ENCODE measurements around the gene PNPLA1.
"Not testable (repeated sequence)": the region's sequence is repeated elsewhere in the genome, so short reads cannot be mapped to it uniquely, and the experiment has no call there.

Gene PNPLA1

GRCh38 chr6:36336779-36337241, 67.0 kb downstream of the PNPLA1 start, which contains the start of gene BNIP5:
Gene BNIP5, minus strand, starts transcription at chr6:36336888. Its CDS starts 6,198 bp downstream, at chr6:36330690.
- DNase-seq (ENCODE audit: low read depth): no peak

GRCh38 chr6:36337814-36338213, 68.0 kb downstream of the PNPLA1 start:
- no peak for DNase-seq (ENCODE audit: low read depth)

GRCh38 chr6:36338223-36338622, 68.4 kb downstream of the PNPLA1 start:
- not testable (repeated sequence) for DNase-seq (ENCODE audit: low read depth)

- no peak for DNase-seq (ENCODE audit: low read depth)
Observed at GRCh38 chr6:36339146-36339545, 69.3 kb downstream of the PNPLA1 start.

GRCh38 chr6:36340306-36340617, 70.4 kb downstream of the PNPLA1 start:
- DNase-seq (ENCODE audit: low read depth): no peak

GRCh38 chr6:36340618-36341454, 71.0 kb downstream of the PNPLA1 start:
- DNase-seq (ENCODE audit: low read depth): peak; percentile 54

GRCh38 chr6:36343109-36343680, 73.3 kb downstream of the PNPLA1 start:
- no peak for DNase-seq (ENCODE audit: low read depth)

- no peak for DNase-seq (ENCODE audit: low read depth)
Observed at GRCh38 chr6:36345681-36346466, 76.0 kb downstream of the PNPLA1 start.

GRCh38 chr6:36346486-36347273, 76.8 kb downstream of the PNPLA1 start:
- no peak for DNase-seq (ENCODE audit: low read depth)

- DNase-seq (ENCODE audit: low read depth): no peak
Observed at GRCh38 chr6:36347621-36348020, 77.8 kb downstream of the PNPLA1 start.

GRCh38 chr6:36349240-36349639, 79.4 kb downstream of the PNPLA1 start:
- peak; percentile 18 for DNase-seq (ENCODE audit: low read depth)

GRCh38 chr6:36350082-36350481, 80.2 kb downstream of the PNPLA1 start:
- no peak for DNase-seq (ENCODE audit: low read depth)

GRCh38 chr6:36350681-36351571, 81.1 kb downstream of the PNPLA1 start:
- no peak for DNase-seq (ENCODE audit: low read depth)

GRCh38 chr6:36352477-36353157, 82.8 kb downstream of the PNPLA1 start:
- DNase-seq (ENCODE audit: low read depth): no peak

- DNase-seq (ENCODE audit: low read depth): no peak
Observed at GRCh38 chr6:36353411-36353915, 83.6 kb downstream of the PNPLA1 start.

- DNase-seq (ENCODE audit: low read depth): no peak
Observed at GRCh38 chr6:36355819-36356218, 86.0 kb downstream of the PNPLA1 start.

GRCh38 chr6:36357872-36358225, 88.0 kb downstream of the PNPLA1 start:
- DNase-seq (ENCODE audit: low read depth): no peak
